ENCODE data around the gene C20orf204. TPM values are rescaled to one million over a fixed set of nuclear protein-coding genes. Genes with fewer than 3 reads are reported as not detected.

The C20orf204 gene
- total RNA-seq (1 to 10 TPM in 1 of 4 donors, under 1 TPM in 3; under 0.01 to 1.1 (median 0.37) TPM), polyA plus RNA-seq (1 to 10 TPM in 1 of 3 donors, not detected in 2; 1.7 TPM)

- intact Hi-C loops (cut with DNase I): no loop called here
- Histone ChIP-seq H3K4me1 (peaks cover 0 to 34% (median 30%) of the 10 kb centered on the region in 4 donors), H3K9me3 (no peaks in the 10 kb centered on the region), H3K27ac (no peak within 1 kb of the TSS), H3K4me3 (no peak within 1 kb of the TSS), H3K36me3 (peaks cover 1 to 42% (median 13%) of the 10 kb centered on the region in 4 donors), H3K27me3 (peaks cover 28 to 46% (median 45%) of the 10 kb centered on the region in 3 donors)
- no peak for TF ChIP-seq POLR2AphosphoS5 (IDR thresholded peaks at IDR 0.05)
- TF ChIP-seq CTCF (IDR thresholded peaks at IDR 0.05): no peak
- no peak for TF ChIP-seq EP300 (IDR thresholded peaks at IDR 0.05)
- no peak for TF ChIP-seq POLR2A (IDR thresholded peaks at IDR 0.05)
- WGBS, 2 donors: 86 to 90% methylated on average over 10 of the region's 10 CpGs
- DNase-seq: no peak
Observed at GRCh38 chr20:64035933-64036345, at the start of gene C20orf204. Gene C20orf204, plus strand, starts transcription at chr20:64036182. Its CDS starts 142 bp downstream, at chr20:64036324.

- TF ChIP-seq EP300 (IDR thresholded peaks at IDR 0.05) (no peak), POLR2AphosphoS5 (IDR thresholded peaks at IDR 0.05) (no peak), POLR2A (IDR thresholded peaks at IDR 0.05) (no peak), CTCF (IDR thresholded peaks at IDR 0.05) (no peak)
- Histone ChIP-seq H3K27ac (no peak overlapping the region), H3K4me3 (no peak overlapping the region), H3K9me3 (no peaks in the 10 kb centered on the region), H3K36me3 (peaks cover 35 to 100% (median 68%) of the 10 kb centered on the region in 4 donors), H3K27me3 (no peaks in the 10 kb centered on the region), H3K4me1 (no peaks in the 10 kb centered on the region)
- intact Hi-C loops (cut with DNase I): no loop called here
- DNase-seq: no peak
- 94 to 97% methylated on average over 12 of the region's 12 CpGs for WGBS, 2 donors
Observed at GRCh38 chr20:64000906-64001305, 35.1 kb upstream of the C20orf204 start.

- Histone ChIP-seq H3K27me3 (no peaks in the 10 kb centered on the region), H3K36me3 (peaks cover 28 to 98% (median 62%) of the 10 kb centered on the region in 4 donors), H3K9me3 (no peaks in the 10 kb centered on the region), H3K27ac (no peak overlapping the region), H3K4me1 (no peaks in the 10 kb centered on the region), H3K4me3 (no peak overlapping the region)
- intact Hi-C loops (cut with DNase I): no loop called here
- TF ChIP-seq POLR2A (IDR thresholded peaks at IDR 0.05) (no peak), CTCF (IDR thresholded peaks at IDR 0.05) (no peak), EP300 (IDR thresholded peaks at IDR 0.05) (no peak), POLR2AphosphoS5 (IDR thresholded peaks at IDR 0.05) (no peak)
- 33 to 68% methylated on average over 11 of the region's 11 CpGs for WGBS, 2 donors
- no peak for DNase-seq
Observed at GRCh38 chr20:64001607-64002011, 34.4 kb upstream of the C20orf204 start.

- H3K36me3 ChIP-seq: peaks cover 10 to 96% (median 58%) of the 10 kb centered on the region in 4 donors
- no peak for DNase-seq
- H3K27ac ChIP-seq: no peak overlapping the region
- H3K9me3 ChIP-seq: no peaks in the 10 kb centered on the region
- TF ChIP-seq POLR2A (IDR thresholded peaks at IDR 0.05) (no peak), CTCF (IDR thresholded peaks at IDR 0.05) (no peak), POLR2AphosphoS5 (IDR thresholded peaks at IDR 0.05) (no peak), EP300 (IDR thresholded peaks at IDR 0.05) (no peak)
- H3K27me3 ChIP-seq: no peaks in the 10 kb centered on the region
- no peak overlapping the region for H3K4me3 ChIP-seq
- intact Hi-C loops (cut with DNase I): no loop called here
- no peaks in the 10 kb centered on the region for H3K4me1 ChIP-seq
- 62 to 77% methylated on average over 7 of the region's 7 CpGs for WGBS, 2 donors
Observed at GRCh38 chr20:64003960-64004725, 31.8 kb upstream of the C20orf204 start.

Data from sigmoid colon (tissue), 7 donors.